Mesothelial cell of epicardium (in vitro differentiated cells): ENCODE data around the gene BANP. TPM values are rescaled to one million over a fixed set of nuclear protein-coding genes. Genes with fewer than 3 reads are reported as not detected.

Experiments
- DNase-seq, 2 experiments: peaks; one replicate each; pipeline ENCODE4 v3.0.0; 2021; ENCODE audit warnings: low spot score in 2 of 2; ENCODE audit not compliant: unreplicated experiment in 2 of 2
- H3K27ac Mint-ChIP-seq: 2 replicates; pipeline ENCODE4 v1.8.0; 2021; ENCODE audit warnings: mixed read lengths
- H3K27me3 Mint-ChIP-seq: 2 replicates; pipeline ENCODE4 v1.8.0; 2021; ENCODE audit warnings: low read depth, mixed read lengths
- H3K36me3 Mint-ChIP-seq: 2 replicates; pipeline ENCODE4 v1.8.0; 2021; ENCODE audit warnings: mixed read lengths
- H3K4me1 Mint-ChIP-seq: 2 replicates; pipeline ENCODE4 v1.8.0; 2021; ENCODE audit warnings: mixed read lengths
- H3K4me3 Mint-ChIP-seq: 2 replicates; pipeline ENCODE4 v1.8.0; 2021; ENCODE audit warnings: mild to moderate bottlenecking, moderate library complexity, mixed read lengths
- H3K9me3 Mint-ChIP-seq: 2 replicates; pipeline ENCODE4 v1.8.0; 2021; ENCODE audit warnings: mixed read lengths
- total RNA-seq: library from RNA; stranded (reverse); gene quantifications from 3 replicates; pipeline ENCODE4 v1.2.1, GENCODE V29; 2021
- TF ChIP-seq, protein P1 (sequence below): fragments of 200-600 bp; sonication (generic); IDR thresholded peaks from one replicate; pipeline ENCODE4 v1.5.0; 2021; ENCODE audit warnings: antibody characterized with exemption; ENCODE audit not compliant: unreplicated experiment

BANP gene
- total RNA-seq, 1 donor from 2014 or later: 43.6 TPM

DNA sequence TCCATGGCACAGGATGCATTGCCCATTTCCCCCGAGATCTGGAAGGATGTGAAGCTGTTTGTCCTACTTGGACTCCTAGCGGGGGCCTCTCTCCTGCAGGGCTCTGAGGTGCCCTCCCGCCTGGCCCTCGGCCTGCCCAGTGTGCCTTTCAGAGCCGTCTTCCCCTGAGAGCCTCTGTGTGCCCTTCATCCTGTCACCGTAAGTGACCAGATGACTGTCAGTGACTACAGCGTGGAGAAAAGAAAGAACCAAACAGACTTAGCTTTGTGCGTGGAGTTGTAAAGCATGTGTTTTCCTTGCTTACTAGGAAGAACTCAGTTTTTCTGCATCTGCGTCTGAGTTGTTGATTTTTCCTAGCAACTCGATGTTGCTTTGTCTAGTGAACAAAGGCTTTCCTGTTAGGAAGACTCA is 56.1 kb downstream of the BANP start:
- Mint-ChIP-seq H3K9me3 (no peaks in the 10 kb centered on the region), H3K36me3 (peaks cover 36% of the 10 kb centered on the region), H3K4me3 (no peak overlapping the region), H3K4me1 (peaks cover 2% of the 10 kb centered on the region), H3K27ac (no peak overlapping the region), H3K27me3 (no peaks in the 10 kb centered on the region)
- no peak for DNase-seq
- TF ChIP-seq, protein P1, sequence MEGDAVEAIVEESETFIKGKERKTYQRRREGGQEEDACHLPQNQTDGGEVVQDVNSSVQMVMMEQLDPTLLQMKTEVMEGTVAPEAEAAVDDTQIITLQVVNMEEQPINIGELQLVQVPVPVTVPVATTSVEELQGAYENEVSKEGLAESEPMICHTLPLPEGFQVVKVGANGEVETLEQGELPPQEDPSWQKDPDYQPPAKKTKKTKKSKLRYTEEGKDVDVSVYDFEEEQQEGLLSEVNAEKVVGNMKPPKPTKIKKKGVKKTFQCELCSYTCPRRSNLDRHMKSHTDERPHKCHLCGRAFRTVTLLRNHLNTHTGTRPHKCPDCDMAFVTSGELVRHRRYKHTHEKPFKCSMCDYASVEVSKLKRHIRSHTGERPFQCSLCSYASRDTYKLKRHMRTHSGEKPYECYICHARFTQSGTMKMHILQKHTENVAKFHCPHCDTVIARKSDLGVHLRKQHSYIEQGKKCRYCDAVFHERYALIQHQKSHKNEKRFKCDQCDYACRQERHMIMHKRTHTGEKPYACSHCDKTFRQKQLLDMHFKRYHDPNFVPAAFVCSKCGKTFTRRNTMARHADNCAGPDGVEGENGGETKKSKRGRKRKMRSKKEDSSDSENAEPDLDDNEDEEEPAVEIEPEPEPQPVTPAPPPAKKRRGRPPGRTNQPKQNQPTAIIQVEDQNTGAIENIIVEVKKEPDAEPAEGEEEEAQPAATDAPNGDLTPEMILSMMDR: no peak

DNA sequence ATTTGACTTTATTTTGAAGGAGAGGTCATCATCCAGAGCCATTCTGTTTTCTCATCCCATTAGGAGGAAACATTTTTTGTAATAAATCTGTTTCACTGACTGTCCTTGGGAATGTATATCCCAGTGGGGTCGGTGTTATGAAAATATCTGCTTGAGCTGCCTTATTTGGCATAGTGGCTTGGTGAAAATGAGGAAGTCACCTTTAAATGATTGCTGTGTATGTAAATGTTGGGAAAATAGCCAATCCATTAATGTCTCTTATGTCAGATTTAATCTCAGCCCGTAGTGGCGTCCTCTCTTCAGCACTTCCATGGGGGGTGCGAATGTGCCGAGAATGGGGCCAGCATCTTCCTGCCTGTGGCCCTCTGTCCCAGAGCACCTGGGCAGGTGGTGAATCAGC is 57.6 kb downstream of the BANP start:
- H3K27ac Mint-ChIP-seq: no peak overlapping the region
- peaks cover 36% of the 10 kb centered on the region for H3K36me3 Mint-ChIP-seq
- TF ChIP-seq, protein P1: no peak
- H3K4me3 Mint-ChIP-seq: no peak overlapping the region
- H3K27me3 Mint-ChIP-seq: no peaks in the 10 kb centered on the region
- H3K4me1 Mint-ChIP-seq: peaks cover 2% of the 10 kb centered on the region
- DNase-seq: no peak
- H3K9me3 Mint-ChIP-seq: no peaks in the 10 kb centered on the region

DNA sequence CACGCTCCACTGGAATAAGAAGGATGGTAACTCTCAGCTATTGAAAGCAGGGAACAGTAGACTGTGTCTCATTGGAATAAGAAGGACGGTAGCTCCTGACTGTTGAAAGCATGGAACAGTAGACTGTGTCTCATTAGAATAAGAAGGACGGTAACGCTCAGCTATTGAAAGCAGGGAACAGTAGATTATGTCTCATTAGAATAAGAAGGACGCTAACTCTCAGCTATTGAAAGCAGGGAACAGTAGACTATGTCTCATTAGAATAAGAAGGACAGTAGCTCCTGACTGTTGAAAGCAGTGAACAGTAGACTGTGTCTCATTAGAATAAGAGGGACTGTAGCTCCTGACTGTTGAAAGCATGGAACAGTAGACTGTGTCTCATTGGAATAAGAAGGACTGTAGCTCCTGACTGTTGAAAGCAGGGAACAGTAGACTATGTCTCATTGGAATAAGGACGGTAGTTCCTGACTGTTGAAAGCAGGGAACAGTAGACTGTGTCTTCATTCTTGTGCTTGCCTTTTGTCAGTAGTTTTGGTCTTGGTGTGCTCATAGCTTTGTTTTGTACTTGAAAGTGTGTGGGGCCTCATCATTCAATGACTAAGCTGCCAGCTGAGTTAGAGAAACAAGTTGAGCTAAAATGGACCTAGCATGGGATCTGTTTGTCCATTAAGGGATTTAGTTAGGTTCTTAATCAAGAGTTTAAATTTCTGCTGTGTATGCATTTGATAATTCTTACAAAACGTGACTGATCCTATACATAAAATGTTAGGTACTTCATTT is 58.5 kb downstream of the BANP start:
- Mint-ChIP-seq H3K36me3 (peaks cover 34% of the 10 kb centered on the region), H3K4me1 (peaks cover 2% of the 10 kb centered on the region), H3K9me3 (no peaks in the 10 kb centered on the region), H3K27me3 (no peaks in the 10 kb centered on the region), H3K27ac (no peak overlapping the region), H3K4me3 (no peak overlapping the region)
- no peak for DNase-seq
- TF ChIP-seq, protein P1: no peak

DNA sequence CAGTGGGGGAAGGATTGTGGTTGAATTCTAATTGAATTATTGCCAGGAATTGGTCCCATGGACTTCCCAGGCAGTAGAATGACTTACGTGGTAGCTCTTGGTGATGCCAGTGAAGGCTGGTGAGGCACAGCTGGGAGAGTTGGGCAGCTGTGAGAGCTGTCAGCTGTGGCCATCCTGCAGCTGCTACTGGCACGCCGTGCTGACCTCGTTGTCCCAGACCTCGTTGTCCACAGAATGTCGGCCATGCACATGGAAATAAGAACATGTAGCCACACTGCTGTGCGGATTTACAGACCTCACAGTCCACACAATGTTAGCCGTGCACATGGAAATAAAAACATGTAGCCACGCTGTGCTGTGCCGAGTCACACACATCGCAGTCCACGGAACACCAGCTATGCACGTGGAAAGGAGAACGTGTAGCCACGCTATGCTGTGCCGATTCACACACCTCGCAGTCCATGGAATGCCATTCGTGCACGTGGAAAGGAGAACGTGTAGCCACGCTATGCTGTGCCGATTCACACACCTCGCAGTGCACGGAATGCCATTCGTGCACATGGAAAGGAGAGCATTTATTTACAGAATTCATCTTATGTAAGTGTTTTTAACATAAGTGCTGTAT is 59.2 kb downstream of the BANP start:
- H3K4me3 Mint-ChIP-seq: no peak overlapping the region
- no peaks in the 10 kb centered on the region for H3K27me3 Mint-ChIP-seq
- TF ChIP-seq, protein P1: no peak
- H3K4me1 Mint-ChIP-seq: peaks cover 2% of the 10 kb centered on the region
- no peak overlapping the region for H3K27ac Mint-ChIP-seq
- H3K36me3 Mint-ChIP-seq: peaks cover 34% of the 10 kb centered on the region
- H3K9me3 Mint-ChIP-seq: no peaks in the 10 kb centered on the region
- DNase-seq: no peak

DNA sequence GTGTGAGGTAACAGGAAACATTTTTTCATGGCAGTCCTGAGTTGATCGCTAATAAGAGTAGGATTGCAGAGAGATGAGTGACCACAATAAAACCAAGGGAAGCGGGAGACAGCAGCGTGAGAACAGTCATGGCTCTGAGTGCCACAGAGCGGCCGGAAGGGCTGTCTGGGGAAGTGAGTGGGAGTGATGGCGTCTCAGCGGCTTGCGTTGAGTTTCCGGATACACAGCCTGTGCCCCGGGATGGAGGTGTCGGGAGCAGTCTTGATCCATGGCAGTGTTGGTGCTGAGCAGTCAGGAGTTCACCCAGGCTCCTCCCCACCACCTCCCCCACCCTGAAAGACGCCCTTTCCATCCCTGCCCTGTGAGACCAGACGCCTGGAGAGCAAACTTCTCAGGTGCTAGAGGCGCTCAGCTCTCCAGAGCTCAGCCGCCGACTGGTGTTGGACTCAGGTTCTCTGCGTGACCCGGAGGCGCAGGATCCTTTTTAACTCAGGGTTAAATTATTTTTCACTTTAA is 59.8 kb downstream of the BANP start:
- H3K27me3 Mint-ChIP-seq: no peaks in the 10 kb centered on the region
- H3K27ac Mint-ChIP-seq: no peak overlapping the region
- H3K36me3 Mint-ChIP-seq: peaks cover 28% of the 10 kb centered on the region
- no peak overlapping the region for H3K4me3 Mint-ChIP-seq
- TF ChIP-seq, protein P1: no peak
- H3K9me3 Mint-ChIP-seq: no peaks in the 10 kb centered on the region
- H3K4me1 Mint-ChIP-seq: peaks cover 2% of the 10 kb centered on the region
- DNase-seq: no peak
